HG02678 (cell line): ENCODE results near the gene CLCF1.
A peak's percentile ranks its signal among the peaks of the same experiment; 100 is the strongest.

Experiments used
- ATAC-seq: cut with Tn5 transposase; IDR thresholded peaks from one replicate; pipeline ENCODE4 v1.9.1; 2021; ENCODE audit warnings: mild to moderate bottlenecking, moderate library complexity; ENCODE audit not compliant: unreplicated experiment

CLCF1 gene

GRCh38 chr11:67396587-67397389, 23.4 kb upstream of the CLCF1 start:
- no peak for ATAC-seq

- ATAC-seq = no peak
These were observed 22.8 kb upstream of the CLCF1 start for GRCh38 chr11:67396259-67396581.

- no peak for ATAC-seq
These were observed 22.3 kb upstream of the CLCF1 start for GRCh38 chr11:67395555-67396258.

GRCh38 chr11:67393990-67394389, 20.6 kb upstream of the CLCF1 start:
- ATAC-seq = no peak

GRCh38 chr11:67393437-67393836, 20.0 kb upstream of the CLCF1 start:
- ATAC-seq = no peak

- ATAC-seq = no peak
These were observed 18.9 kb upstream of the CLCF1 start for GRCh38 chr11:67392183-67392715.

- ATAC-seq = peak; percentile 66
These were observed 18.1 kb upstream of the CLCF1 start, which contains the start of gene RAD9A for GRCh38 chr11:67391304-67392182. Gene RAD9A, plus strand, starts transcription at chr11:67391986. Its CDS starts 59 bp downstream, at chr11:67392045.

- ATAC-seq = no peak
These were observed 17.5 kb upstream of the CLCF1 start for GRCh38 chr11:67390947-67391303.

GRCh38 chr11:67389477-67389876, 16.1 kb upstream of the CLCF1 start:
- no peak for ATAC-seq

- ATAC-seq = no peak
These were observed 14.1 kb upstream of the CLCF1 start for GRCh38 chr11:67387518-67387917.

GRCh38 chr11:67387069-67387468, 13.7 kb upstream of the CLCF1 start:
- ATAC-seq = no peak

- no peak for ATAC-seq
These were observed 11.5 kb upstream of the CLCF1 start for GRCh38 chr11:67384851-67385366.

GRCh38 chr11:67382276-67383136, 9.1 kb upstream of the CLCF1 start:
- peak; percentile 59 for ATAC-seq

- no peak for ATAC-seq
These were observed 8.0 kb upstream of the CLCF1 start for GRCh38 chr11:67381244-67381972.

- ATAC-seq = no peak
These were observed 6.0 kb upstream of the CLCF1 start for GRCh38 chr11:67379061-67380058.

- ATAC-seq = no peak
These were observed 5.1 kb upstream of the CLCF1 start for GRCh38 chr11:67378544-67378943.

GRCh38 chr11:67376873-67377808, 3.7 kb upstream of the CLCF1 start:
- no peak for ATAC-seq
